Measurements from ENCODE around the gene ITK. TPM values are rescaled to one million over a fixed set of nuclear protein-coding genes. Genes with fewer than 3 reads are reported as not detected.
"Not testable (repeated sequence)": the region's sequence is repeated elsewhere in the genome, so short reads cannot be mapped to it uniquely, and the experiment has no call there.

ITK gene
- polyA plus RNA-seq, 3 donors: 0.28 to 0.52 (median 0.40) TPM

DNA sequence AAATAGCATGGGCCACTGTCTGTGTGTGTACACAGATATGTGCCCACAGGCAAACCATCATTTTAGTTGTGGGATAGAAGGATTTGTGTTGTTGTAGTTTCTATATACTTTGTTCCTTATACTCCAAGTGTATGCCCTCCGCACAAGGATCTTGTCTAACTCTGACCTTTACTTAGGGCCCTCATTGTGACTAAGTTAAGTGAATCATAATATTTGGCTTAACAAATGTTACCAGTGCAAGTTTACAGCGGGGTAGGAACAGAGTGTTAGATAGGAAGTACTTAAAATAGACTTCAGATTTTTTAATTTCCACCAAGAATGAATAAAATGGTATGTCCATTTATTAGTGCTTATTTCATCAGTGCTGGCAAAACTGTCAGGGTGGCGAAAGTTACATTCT, 55.8 kb downstream of the ITK start:
- DNase-seq (ENCODE audit: low read depth in 3 of 3, low spot score in 2 of 3): no peak

DNA sequence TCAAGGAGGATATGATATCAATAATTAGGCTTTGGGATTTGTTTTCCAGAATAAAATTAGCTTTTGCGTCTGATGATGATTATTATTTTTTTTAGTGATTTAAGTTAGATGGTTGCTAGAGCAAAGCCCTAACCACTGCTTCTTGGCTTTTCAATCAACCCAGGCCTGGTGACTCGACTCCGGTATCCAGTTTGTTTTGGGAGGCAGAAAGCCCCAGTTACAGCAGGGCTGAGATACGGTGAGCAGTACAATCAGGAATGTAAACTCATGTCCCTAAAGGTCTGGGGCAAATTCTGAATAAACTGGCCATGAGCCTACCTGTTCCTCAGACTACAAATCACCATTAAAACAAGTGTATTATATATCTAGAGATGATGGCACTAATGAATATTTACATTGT, 60.8 kb downstream of the ITK start:
- DNase-seq (ENCODE audit: low read depth in 3 of 3, low spot score in 2 of 3): no peak

DNA sequence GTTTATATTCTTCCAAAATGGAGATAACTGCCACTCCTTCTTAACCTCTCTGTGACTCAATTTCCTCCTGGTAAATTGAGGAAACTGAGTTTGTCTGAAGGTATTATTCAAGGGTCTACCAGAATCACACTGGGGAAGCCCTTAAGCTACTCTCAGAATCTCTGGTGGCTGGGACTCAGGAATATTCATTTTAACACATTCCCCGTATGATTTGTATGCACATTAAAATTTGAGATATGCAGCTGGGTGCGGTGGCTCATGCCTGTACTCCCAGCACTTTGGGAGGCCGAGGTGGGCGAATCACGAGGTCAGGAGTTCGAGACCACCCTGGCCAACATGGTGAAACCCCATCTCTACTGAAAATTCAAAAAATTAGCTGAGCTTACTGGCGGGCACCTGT, 64.1 kb downstream of the ITK start:
- DNase-seq (ENCODE audit: low read depth in 3 of 3, low spot score in 2 of 3): not testable (repeated sequence)

DNA sequence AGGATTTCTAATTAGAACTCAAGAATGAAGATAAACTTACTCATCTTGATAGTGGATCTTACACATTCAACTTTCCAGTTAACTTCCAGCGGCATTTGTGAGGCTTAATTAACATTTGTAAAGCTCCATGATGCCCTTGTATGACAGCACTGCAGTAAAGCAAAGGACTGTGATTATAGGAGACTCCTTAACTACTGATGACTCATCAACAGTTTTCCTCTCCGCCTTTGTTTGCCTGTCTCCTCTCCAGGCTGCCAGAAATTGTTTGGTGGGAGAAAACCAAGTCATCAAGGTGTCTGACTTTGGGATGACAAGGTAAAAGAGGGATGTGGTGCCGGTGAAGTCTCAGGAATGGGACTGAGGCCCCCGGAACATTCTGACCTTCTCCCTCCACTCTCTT, 64.8 kb downstream of the ITK start:
- no peak for DNase-seq (ENCODE audit: low read depth in 3 of 3, low spot score in 2 of 3)

DNA sequence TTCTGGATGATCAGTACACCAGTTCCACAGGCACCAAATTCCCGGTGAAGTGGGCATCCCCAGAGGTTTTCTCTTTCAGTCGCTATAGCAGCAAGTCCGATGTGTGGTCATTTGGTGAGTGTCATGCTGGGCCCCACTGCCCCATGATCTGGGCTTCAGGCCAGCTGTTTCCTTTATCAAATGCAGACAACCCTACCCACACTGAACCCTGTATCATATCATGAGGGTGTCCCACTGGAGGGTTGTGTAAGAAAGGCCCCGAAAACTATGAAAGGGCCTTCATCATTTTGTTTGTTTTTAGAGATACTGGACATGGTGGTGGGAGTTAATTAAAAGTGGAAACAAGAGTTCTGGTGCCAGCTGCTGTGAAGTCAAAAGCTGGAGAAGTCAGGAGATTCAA, 65.2 kb downstream of the ITK start:
- no peak for DNase-seq (ENCODE audit: low read depth in 3 of 3, low spot score in 2 of 3)

DNA sequence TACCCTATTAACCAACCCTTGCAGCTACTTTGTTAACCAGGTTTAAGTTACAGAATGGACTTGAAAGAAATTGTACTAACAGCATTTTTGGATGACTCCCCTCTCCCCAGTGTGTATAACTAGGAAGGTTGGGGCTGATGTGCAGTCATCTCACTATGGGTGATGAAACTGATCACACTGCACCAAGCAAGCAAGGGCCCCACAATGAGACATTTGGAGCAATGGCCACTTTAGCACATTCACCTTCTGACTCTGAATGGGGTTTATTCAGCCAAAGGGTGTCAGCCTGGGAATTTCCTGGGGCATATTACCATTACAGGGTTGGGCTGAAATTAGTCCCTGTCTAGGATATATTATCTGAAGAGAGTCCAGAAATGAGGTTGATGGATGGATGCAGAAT, 66.6 kb downstream of the ITK start:
- DNase-seq (ENCODE audit: low read depth in 3 of 3, low spot score in 2 of 3): no peak

DNA sequence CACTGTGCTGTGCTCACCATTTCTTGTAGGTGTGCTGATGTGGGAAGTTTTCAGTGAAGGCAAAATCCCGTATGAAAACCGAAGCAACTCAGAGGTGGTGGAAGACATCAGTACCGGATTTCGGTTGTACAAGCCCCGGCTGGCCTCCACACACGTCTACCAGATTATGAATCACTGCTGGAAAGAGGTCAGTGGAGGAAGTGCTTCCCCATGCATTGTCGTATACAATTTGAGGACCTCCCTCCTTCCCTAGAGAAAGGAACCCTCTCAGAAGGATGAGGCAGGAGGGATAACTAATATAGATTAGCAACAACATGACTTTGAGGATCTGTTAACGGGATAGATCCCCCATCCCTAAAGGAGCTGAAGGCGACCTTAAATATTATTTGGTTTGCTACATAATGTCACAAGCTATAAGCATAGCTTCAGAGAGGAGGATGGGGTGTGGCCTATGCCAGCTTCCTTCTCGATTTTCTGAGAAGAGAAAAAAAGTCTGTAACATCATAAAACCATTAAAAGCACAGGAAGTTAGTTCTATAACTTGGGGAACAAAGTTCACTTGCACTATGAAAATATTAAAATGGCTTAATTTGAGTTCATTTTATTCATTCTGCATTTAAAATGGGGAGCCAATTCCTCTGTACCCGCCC, 68.3 kb downstream of the ITK start:
- no peak for DNase-seq (ENCODE audit: low read depth in 3 of 3, low spot score in 2 of 3)

DNA sequence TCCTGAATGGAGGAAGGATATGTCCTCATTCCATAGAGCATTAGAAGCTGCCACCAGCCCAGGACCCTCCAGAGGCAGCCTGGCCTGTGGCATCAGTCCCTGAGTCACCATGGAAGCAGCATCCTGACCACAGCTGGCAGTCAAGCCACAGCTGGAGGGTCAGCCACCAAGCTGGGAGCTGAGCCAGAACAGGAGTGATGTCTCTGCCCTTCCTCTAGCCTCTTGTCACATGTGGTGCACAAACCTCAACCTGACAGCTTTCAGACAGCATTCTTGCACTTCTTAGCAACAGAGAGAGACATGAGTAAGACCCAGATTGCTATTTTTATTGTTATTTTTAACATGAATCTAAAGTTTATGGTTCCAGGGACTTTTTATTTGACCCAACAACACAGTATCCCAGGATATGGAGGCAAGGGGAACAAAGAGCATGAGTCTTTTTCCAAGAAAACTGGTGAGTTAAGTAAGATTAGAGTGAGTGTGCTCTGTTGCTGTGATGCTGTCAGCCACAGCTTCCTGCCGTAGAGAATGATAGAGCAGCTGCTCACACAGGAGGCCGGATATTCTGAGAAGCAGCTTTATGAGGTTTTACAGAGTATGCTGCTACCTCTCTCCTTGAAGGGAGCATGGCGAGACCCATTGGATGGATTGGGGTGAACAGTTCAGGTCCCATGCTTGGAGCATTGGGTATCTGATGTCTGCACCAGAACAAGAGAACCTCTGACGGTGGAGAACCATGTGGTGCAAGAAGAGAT, 72.2 kb downstream of the ITK start:
- no peak for DNase-seq (ENCODE audit: low read depth in 3 of 3, low spot score in 2 of 3)

DNA sequence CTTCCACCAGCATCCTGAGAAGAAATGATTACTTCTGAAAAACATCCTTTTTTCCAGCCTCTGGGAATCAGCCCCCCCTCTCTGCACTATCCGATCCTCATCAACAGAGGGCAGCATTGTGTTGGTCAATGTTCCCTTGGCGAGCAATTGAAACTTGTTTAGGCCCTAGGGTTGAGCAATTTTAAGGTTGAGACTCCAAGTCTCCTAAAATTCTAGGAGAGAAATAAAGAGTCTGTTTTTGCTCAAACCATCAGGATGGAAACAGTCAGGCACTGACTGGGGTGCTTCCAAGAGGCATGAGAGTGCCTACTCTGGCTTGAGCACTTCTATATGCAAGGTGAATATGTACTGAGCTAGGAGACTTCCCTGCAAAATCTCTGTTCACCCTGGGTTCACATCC, 72.9 kb downstream of the ITK start:
- no peak for DNase-seq (ENCODE audit: low read depth in 3 of 3, low spot score in 2 of 3)

DNA sequence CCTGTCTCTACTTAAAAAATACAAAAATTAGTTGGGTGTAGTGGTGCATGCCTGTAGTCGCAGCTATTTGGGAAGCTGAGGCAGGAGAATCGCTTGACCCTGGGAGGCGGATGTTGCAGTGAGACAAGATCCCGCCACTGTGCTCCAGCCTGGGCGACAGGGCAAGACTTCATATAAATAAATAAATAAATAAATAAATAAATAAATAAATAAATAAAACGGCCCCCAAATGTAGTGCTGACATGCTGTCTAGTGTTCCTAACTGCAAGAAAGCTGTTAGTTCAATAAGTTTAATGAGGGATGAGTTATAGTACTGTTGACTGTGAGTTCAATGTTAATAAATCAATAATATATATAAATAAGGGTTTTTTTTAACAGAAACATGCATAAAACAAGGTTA, 77.8 kb downstream of the ITK start:
- DNase-seq (ENCODE audit: low read depth in 3 of 3, low spot score in 2 of 3): no peak

DNA sequence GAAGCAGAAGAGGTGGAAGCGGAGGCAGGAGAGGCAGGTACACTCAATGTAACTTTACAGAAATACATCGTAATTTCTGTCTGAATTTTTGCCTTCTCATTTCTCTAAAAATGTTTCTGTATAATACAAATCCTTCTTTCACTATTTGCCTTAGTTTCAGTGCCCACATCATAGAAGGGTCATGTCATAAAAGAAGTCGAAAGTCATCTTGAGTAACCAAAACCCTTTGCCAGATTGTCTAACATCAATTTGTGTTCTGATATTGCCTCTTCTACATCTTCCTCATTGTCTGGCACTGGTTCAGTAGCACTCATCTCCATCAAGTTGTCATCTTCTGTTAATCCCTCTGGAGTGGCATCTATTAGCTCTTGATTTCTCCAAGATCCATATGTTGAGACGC, 79.1 kb downstream of the ITK start:
- DNase-seq (ENCODE audit: low read depth in 3 of 3, low spot score in 2 of 3): no peak

DNA sequence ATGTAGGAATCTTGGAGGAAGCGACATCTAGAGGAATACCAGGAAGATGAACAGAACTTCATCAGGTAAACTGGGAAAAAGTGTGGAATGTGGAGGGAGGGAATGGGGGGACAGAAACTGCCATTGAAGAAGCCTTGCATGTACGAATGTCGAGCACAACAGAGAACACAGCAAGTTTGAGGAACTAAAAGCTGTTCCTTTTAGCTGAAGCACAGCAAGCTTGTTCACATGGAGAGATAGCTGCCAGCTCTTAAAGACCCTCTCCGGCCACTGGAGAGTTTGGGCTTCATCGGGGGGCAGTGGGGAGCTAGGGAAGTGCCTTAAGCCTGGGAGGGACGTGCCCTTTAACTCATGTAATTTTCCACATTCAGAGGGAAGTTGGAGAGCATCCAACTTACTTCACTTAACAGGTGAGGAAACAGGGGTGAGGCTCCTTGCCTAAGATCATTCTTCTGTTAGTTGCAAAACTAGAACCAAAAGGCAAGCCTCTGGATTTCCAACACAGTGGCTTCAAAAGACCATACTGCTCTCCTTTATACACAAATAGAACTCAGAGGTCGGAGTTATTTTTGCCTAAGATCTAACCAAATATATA, 83.0 kb downstream of the ITK start:
- DNase-seq (ENCODE audit: low read depth in 3 of 3, low spot score in 2 of 3): no peak

DNA sequence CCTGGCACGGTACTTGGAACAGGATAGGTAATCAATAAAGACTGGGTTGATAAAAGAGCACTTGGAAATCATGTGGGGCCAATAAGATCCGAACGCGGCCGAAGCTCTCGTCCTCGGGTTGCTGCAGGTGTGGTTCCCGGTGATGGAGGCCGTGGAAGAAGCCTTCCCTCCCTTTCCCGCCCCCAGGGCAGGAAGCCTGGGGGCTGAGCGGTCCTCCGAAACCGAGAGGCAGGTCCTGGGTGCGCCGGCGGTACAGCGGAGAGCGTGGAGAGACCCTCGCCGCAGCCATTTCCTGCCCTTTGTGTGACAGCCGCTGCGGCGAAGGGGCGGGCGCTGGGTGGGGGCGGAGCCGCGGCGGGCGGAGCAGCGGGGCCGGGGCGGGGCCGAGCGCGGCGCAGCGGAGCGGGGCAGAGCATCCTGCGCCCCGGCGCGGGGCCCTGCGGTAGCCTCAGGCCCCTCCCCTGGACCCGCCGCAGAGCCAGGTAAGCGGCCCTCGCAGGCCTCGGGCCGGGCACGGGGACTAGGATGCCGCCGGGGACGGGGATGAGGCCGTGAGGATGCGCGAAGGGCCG, 85.2 kb downstream of the ITK start, which contains the start of gene CYFIP2:
Gene CYFIP2, plus strand, starts transcription at position 410 of the 572 bp plus-strand sequence. CDS start 19,239 bp downstream, outside the sequence.
- peak in 1 of 3 donors; percentile 49 for DNase-seq (ENCODE audit: low read depth in 3 of 3, low spot score in 2 of 3)

DNA sequence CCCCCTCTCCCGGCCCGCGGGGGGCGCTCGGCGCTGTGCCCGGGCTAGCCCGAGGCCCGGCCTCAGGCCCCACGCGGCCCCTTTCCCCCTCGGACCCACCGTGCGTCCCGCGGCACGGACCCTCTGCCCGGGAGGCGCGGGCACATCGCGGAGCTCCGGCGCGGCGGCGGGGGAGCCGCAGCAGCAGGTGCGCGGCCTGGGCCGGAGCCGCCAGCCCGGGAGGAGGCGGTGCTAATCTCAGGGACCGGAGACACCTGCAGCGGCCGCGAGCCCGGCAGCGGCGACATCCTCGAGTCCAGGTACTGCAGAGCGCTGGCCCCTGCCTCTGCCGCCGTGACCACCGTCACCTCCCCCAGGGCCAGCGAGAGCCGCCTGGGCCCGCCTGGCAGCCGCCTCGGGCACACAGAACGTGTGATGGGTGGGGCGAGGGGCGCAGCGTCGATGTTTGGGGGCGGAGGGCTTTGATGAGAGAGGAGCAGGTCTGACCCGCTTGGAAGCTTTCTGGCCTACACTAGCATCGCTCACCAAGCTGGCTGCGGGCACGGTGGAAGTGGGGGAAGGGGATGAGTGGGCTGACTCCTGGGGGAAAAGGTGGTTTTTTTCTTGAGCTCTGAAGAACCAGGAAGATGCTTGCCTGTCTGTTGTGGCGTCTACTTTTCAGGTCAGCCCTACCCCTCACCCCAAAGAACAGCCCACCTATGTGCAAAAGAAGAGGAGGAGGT, 85.8 kb downstream of the ITK start:
- no peak for DNase-seq (ENCODE audit: low read depth in 3 of 3, low spot score in 2 of 3)

DNA sequence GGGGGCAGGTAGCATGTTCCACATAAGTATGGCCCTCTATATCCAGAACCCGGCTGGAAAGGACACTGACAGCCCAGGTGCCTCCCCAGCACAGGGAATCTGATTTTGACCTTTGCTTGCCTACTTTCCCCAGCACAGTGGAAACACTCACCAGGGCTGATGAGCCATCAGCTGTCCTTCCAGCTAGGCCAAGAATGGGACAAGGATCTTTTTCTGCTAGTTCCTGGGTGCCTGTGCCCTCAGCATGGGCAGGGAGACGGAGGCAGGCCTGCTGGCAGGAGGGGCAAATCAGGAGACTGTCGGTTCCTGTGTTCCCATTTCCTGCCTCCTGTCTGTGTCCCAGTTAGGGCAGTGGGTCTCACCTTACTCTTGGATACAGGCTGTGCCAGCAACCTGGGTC, 86.4 kb downstream of the ITK start:
- no peak for DNase-seq (ENCODE audit: low read depth in 3 of 3, low spot score in 2 of 3)

DNA sequence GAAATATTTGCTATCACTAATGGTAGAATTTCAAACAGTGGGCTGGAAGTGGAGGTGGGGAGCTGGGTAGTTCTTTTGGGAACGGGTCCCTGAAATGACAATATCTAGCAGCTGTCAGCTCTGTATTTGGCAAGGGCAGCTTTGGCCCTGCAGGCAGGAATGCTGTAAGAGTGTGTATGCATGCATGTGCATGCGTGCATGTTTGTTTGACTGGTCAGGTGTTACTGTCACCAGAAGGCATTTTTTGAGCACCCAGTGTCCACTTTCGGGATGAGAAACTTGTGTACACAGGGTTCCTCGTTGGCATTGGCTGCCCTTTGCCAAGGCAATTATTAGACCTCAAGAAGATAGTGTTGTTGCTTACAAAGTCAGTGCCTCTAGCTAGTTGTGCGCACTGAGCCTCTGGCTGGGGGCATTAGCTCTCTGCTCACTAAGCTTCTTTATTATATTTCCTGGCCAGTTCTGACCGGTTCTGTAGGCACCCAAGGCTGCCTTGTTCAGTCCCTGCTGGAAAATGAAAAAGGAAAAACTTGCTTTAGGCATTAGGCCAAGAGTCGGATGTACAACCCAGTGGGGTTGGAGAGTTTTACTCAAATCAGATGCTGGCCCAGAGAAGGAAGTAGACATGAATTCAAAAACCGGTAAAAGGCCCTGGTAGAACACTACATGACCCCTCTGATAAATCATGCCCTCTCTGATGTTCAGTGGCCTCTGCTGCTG, 87.3 kb downstream of the ITK start:
- no peak for DNase-seq (ENCODE audit: low read depth in 3 of 3, low spot score in 2 of 3)

DNA sequence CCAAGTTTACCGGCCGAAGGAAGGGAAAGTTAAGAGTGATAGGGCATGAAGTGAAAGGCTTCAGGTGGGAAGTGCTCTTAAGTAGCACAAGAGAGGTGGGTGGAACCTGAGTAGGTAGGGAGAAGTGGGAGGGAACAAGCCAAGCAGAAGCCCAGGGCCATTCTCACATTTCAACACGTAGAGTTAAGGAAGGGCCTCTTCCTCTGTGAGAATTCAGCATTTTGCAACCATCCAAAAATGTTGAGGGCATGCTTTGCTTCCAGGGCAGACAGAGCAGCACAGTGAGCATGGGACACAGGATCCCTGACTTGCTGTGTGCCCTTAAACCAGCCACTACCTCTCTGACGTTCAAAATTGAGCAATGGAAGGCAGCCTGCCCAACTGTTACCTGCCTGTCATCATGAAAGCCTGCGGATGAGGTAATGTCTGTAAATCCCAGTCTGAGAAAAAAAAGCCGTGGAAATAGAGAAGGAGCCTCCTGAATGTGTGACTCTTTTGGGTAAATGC, 88.6 kb downstream of the ITK start:
- no peak for DNase-seq (ENCODE audit: low read depth in 3 of 3, low spot score in 2 of 3)

DNA sequence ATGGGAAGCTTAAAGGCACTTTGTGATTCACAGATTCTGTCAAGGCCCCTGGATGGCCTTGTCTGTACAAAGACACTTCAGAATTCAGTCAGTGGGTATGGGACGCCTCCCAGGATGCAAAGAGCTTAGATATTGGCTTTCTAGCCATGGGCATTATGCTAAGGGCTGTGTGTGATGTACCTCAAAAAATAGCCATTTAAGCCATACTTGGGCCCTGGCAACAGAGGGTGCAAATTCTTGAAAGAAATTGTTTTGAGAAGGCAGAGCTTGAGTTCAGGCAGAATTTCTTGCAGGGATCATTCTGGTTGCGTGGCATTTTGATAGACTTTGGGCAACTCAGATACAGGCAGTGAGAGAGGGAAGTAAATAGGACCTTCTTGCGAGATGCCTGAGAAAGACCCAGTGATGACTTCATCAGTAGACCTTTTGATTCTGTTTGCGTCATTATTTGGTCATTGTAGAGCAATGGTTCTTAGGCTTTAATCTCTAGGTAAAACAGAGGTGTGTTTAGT, 89.2 kb downstream of the ITK start:
- DNase-seq (ENCODE audit: low read depth in 3 of 3, low spot score in 2 of 3): no peak

DNA sequence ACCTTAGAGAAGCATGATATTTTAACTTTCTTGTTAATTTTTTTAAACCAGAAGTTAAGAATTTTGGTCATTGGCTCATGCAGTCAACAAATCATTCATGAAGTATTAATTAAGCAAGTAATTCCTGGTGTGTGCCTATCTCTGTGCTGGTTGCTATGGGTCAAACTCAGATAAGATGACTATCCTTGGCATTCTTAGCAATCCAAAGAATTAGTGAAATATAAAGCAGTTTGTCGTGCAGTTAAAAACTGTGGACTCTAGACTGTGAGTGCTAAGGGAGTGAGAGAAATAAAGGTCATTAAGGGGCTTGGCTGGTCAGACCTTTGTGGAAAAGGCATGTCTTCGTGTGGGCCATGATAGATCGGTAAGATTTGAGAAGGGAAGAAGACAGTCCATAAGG, 90.1 kb downstream of the ITK start:
- no peak for DNase-seq (ENCODE audit: low read depth in 3 of 3, low spot score in 2 of 3)

DNA sequence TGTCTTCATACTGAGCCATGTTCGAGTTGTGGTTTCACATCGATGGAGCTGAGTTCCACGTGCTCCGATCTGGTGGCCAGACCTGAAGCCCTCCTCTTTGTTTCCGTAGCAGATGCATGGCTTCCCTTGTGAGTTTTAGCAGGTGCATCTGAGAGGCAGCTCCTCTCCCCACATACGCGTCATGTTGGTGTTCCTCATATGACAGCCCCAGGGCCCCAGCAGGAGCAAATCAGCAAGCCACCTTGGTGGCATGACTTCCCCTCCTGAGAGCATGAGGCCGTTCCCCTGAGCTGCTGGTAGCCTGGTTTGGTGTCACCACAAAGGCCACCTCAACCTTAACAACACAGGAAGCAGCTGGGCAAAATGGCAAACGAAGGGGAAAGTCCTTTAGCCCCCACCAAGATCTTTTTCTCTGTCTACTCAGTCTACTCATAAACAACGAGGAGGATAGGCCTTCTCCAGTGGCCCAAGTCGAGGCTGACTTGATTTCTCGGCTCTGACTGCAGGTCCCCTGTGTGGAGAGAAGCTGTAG, 91.2 kb downstream of the ITK start:
- DNase-seq (ENCODE audit: low read depth in 3 of 3, low spot score in 2 of 3): no peak
